A549 (cell line): ENCODE results near the gene TOM1L1. TPM values are rescaled to one million over a fixed set of nuclear protein-coding genes. Genes with fewer than 3 reads are reported as not detected.

Experiments used
- ATAC-seq, 2 experiments: fragments of 200-7000 bp in 1 of 2; fragments of >200 bp in 1 of 2; cut with Nextera tagmentation in 1 of 2; cut with Tn5 transposase in 1 of 2; 3 replicates each; pipeline versions ENCODE4 v1.8.0 to v1.9.1; 2018 to 2020; ENCODE audit warnings: mild to moderate bottlenecking in 1 of 2, moderate library complexity in 1 of 2
- CTCF ChIA-PET: fragments of 300-600 bp; sonication (Branson Sonifier 250); formaldehyde crosslinking; extraction: SDS; loops from one replicate; lab custom pipeline; 2021; ENCODE audit warnings: antibody characterized with exemption, inconsistent platforms; lab: Yijun Ruan, JAX
- POLR2A ChIA-PET: fragments of 350-600 bp; formaldehyde crosslinking; extraction: SDS; loops from one replicate; lab custom pipeline; 2021; ENCODE audit warnings: antibody characterized with exemption, inconsistent platforms; lab: Yijun Ruan, JAX
- DNase-seq, 2 experiments: peaks; one replicate each; pipeline versions ENCODE4 v3.0.0 to v3.0.0-alpha.2; 2011 to 2016; ENCODE audit warnings: low read depth in 1 of 2, low spot score in 1 of 2
- FAIRE-seq: peaks from 2 replicates; lab custom pipeline; 2011; peaks lifted over from hg19 to GRCh38; lab: Jason Lieb, UNC
- H3K27ac ChIP-seq, 2 experiments: fragments of >200 bp; sonication (Bioruptor Twin); formaldehyde crosslinking; 3 replicates each; pipeline ENCODE4 v1.5.1; 2016 to 2017
- H3K4me1 ChIP-seq: fragments of >200 bp; sonication (Bioruptor Twin); formaldehyde crosslinking; 3 replicates; pipeline ENCODE4 v1.6.1; 2016
- H3K4me2 ChIP-seq: fragments of >200 bp; sonication (Bioruptor Twin); formaldehyde crosslinking; 3 replicates; pipeline ENCODE4 v1.6.1; 2016
- H3K4me3 ChIP-seq: fragments of >200 bp; sonication (Bioruptor Twin); formaldehyde crosslinking; 3 replicates; pipeline ENCODE4 v1.5.1; 2016
- H3K9me3 ChIP-seq: fragments of >200 bp; sonication (Bioruptor Twin); formaldehyde crosslinking; 3 replicates; pipeline ENCODE4 v1.6.1; 2016
- CBX2 ChIP-seq: fragments of 200-600 bp; sonication (generic); IDR thresholded peaks from 2 replicates; pipeline ENCODE4 v1.6.1; 2016; ENCODE audit warnings: low read depth, mild to moderate bottlenecking, borderline replicate concordance
- CBX8 ChIP-seq: fragments of 200-600 bp; sonication (generic); IDR thresholded peaks from 2 replicates; pipeline ENCODE4 v1.6.1; 2016
- CEBPB ChIP-seq, 2 experiments: fragments of >200 bp in 1 of 2; sonication (Bioruptor Twin) in 1 of 2; formaldehyde crosslinking in 1 of 2; IDR thresholded peaks; 2 replicates each; pipeline ENCODE4 v1.6.1; 2012 to 2016
- CHD4 ChIP-seq: fragments of 200-600 bp; sonication (generic); IDR thresholded peaks from 2 replicates; pipeline ENCODE4 v1.6.1; 2016; ENCODE audit warnings: antibody characterized with exemption, mild to moderate bottlenecking, borderline replicate concordance
- FOXS1 ChIP-seq: fragments of 250-450 bp; sonication (Bioruptor Pico); IDR thresholded peaks from 2 replicates; pipeline ENCODE4 v1.5.0; 2020; ENCODE audit warnings: mild to moderate bottlenecking, moderate library complexity
- HDAC2 ChIP-seq: fragments of 200-600 bp; sonication (generic); IDR thresholded peaks from 2 replicates; pipeline ENCODE4 v1.6.1; 2016
- HEYL ChIP-seq: fragments of 250-450 bp; sonication (Bioruptor Pico); IDR thresholded peaks from 2 replicates; pipeline ENCODE4 v1.8.0; 2021; ENCODE audit warnings: mild to moderate bottlenecking, moderate library complexity
- HOXA7 ChIP-seq: fragments of 250-450 bp; sonication (Bioruptor Pico); IDR thresholded peaks from 2 replicates; pipeline ENCODE4 v1.5.0; 2020; ENCODE audit warnings: mild to moderate bottlenecking, moderate library complexity
- HOXB5 ChIP-seq: fragments of 250-450 bp; sonication (Bioruptor Pico); IDR thresholded peaks from 2 replicates; pipeline ENCODE4 v1.5.0; 2020; ENCODE audit warnings: mild to moderate bottlenecking, moderate library complexity
- JUN ChIP-seq, 2 experiments: fragments of >200 bp; sonication (Bioruptor Twin); formaldehyde crosslinking; IDR thresholded peaks; 2 replicates in 1 of 2; 3 replicates in 1 of 2; pipeline ENCODE4 v1.6.1; 2016 to 2017
- KDM1A ChIP-seq: fragments of 200-600 bp; sonication (generic); IDR thresholded peaks from 2 replicates; pipeline ENCODE4 v1.6.1; 2016; ENCODE audit warnings: low read depth, mild to moderate bottlenecking
- KDM5A ChIP-seq: fragments of 200-600 bp; sonication (generic); IDR thresholded peaks from 2 replicates; pipeline ENCODE4 v1.6.1; 2016; ENCODE audit warnings: antibody characterized with exemption, mild to moderate bottlenecking
- NFE2L2 ChIP-seq: fragments of 150-350 bp; conservative IDR thresholded peaks from 2 replicates; pipeline ENCODE4 v1.6.1; 2014; ENCODE audit warnings: low read length
- NR3C1 ChIP-seq: fragments of >200 bp; sonication (Bioruptor Twin); formaldehyde crosslinking; IDR thresholded peaks from 3 replicates; pipeline ENCODE4 v1.6.1; 2017
- POLR2AphosphoS2 ChIP-seq: conservative IDR thresholded peaks from 2 replicates; pipeline ENCODE4 v1.6.1; 2012; ENCODE audit warnings: low read length, improper control_type of control experiment, inconsistent platforms
- RFX5 ChIP-seq: fragments of 450-650 bp; IDR thresholded peaks from 2 replicates; pipeline ENCODE4 v1.7.1; 2014; ENCODE audit warnings: antibody characterized with exemption, mild to moderate bottlenecking, moderate library complexity
- ZFP36 ChIP-seq: fragments of 450-650 bp; IDR thresholded peaks from 2 replicates; pipeline ENCODE4 v1.6.1; 2014; ENCODE audit warnings: borderline replicate concordance; ENCODE audit not compliant: partially characterized antibody
- ZNF302 ChIP-seq: fragments of 250-450 bp; sonication (Bioruptor Pico); IDR thresholded peaks from 2 replicates; pipeline ENCODE4 v1.9.0; 2021; ENCODE audit warnings: inconsistent platforms, mild to moderate bottlenecking, moderate library complexity
- WGBS: methylation state at CpG from one replicate; pipeline ENCODE4 v1.1.6; 2017; ENCODE audit errors: missing lambda C conversion rate; 5-methylcytosine and 5-hydroxymethylcytosine counted together
- polyA plus RNA-seq, 4 experiments: library from polyadenylated mRNA; depleted of rRNA in 3 of 4; stranded (reverse); fragments of >200 nt; fragmentation: RNase III in 1 of 4; extraction: RNeasy Plus Mini Kit Qiagen cat#74134 plus additional on column Dnase treatment in 1 of 4; gene quantifications; 2 replicates in 3 of 4; 3 replicates in 1 of 4; pipeline ENCODE4 v1.2.3, GENCODE V29; 2011 to 2017
- TF ChIP-seq, protein P1 (sequence below): IDR thresholded peaks from 2 replicates; pipeline ENCODE4 v1.6.1; 2012
- TF ChIP-seq, protein P2 (sequence below): fragments of 450-650 bp; IDR thresholded peaks from 2 replicates; pipeline ENCODE4 v1.6.1; 2014; ENCODE audit warnings: antibody characterized with exemption
- TF ChIP-seq, protein P3 (sequence below): fragments of >200 bp; sonication (Bioruptor Twin); formaldehyde crosslinking; IDR thresholded peaks from 3 replicates; pipeline ENCODE4 v1.6.1; 2016
- TF ChIP-seq, protein P4 (sequence below): fragments of 250-450 bp; sonication (Bioruptor Pico); IDR thresholded peaks from 2 replicates; pipeline ENCODE4 v1.5.0; 2021; ENCODE audit warnings: mild to moderate bottlenecking, moderate library complexity, borderline replicate concordance
- TF ChIP-seq, protein P5 (sequence below): fragments of >200 bp; sonication (Bioruptor Twin); formaldehyde crosslinking; IDR thresholded peaks from 3 replicates; pipeline ENCODE4 v1.5.1; 2016
- TF ChIP-seq, protein P6 (sequence below): fragments of >200 bp; sonication (Bioruptor Twin); formaldehyde crosslinking; IDR thresholded peaks from 2 replicates; pipeline ENCODE4 v1.6.1; 2016
- TF ChIP-seq, protein P7 (sequence below): fragments of 150-350 bp; IDR thresholded peaks from 2 replicates; pipeline ENCODE4 v1.6.1; 2014; ENCODE audit warnings: low read depth, mild to moderate bottlenecking, low read length

TOM1L1 gene
- polyA plus RNA-seq, 2 of the 4 experiments (the other 2 are of a cell fraction) = 53.4 to 117 TPM

DNA sequence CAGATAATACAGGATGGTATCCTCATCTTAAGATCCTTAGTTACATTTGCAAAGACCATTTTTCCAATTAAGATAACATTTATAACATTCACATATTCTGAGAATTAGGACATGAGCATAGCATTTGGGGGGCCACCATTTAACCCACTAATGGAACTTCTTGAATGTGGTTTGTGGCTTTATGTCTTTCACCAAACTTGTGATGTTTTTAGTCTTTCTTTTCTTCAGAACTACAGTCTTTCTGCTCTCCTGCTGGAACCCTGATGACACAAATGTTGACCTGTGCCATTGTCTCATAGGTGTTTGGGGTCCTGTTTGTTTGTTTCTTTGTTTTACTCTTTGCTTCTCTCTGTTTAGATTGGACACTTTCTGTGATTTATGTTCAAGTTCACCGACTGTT, 44.6 kb downstream of the TOM1L1 start:
- WGBS = 67% methylated on average over 1 of the region's 1 CpG
- no peak for ATAC-seq
- peaks cover 5% of the 10 kb centered on the region for H3K4me1 ChIP-seq
- no peaks in the 10 kb centered on the region for H3K9me3 ChIP-seq
- H3K4me3 ChIP-seq = no peak overlapping the region
- no peak overlapping the region for H3K27ac ChIP-seq
- no peak for DNase-seq
- TF ChIP-seq FOXS1 (CRISPR knock-in tag) (no peak), CEBPB (IDR thresholded peaks at IDR 0.05) (no peak), CHD4 (no peak), HOXB5 (CRISPR knock-in tag) (no peak), HDAC2 (no peak), KDM5A (no peak), KDM1A (no peak), ZFP36 (no peak), ZNF302 (CRISPR knock-in tag) (no peak), NFE2L2 (no peak), HOXA7 (CRISPR knock-in tag) (no peak), JUN (IDR thresholded peaks at IDR 0.05) (no peak), CBX2 (no peak)
- TF ChIP-seq, protein P1, sequence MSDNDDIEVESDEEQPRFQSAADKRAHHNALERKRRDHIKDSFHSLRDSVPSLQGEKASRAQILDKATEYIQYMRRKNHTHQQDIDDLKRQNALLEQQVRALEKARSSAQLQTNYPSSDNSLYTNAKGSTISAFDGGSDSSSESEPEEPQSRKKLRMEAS = no peak
- TF ChIP-seq, protein P2, sequence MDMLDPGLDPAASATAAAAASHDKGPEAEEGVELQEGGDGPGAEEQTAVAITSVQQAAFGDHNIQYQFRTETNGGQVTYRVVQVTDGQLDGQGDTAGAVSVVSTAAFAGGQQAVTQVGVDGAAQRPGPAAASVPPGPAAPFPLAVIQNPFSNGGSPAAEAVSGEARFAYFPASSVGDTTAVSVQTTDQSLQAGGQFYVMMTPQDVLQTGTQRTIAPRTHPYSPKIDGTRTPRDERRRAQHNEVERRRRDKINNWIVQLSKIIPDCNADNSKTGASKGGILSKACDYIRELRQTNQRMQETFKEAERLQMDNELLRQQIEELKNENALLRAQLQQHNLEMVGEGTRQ = no peak
- TF ChIP-seq, protein P3, sequence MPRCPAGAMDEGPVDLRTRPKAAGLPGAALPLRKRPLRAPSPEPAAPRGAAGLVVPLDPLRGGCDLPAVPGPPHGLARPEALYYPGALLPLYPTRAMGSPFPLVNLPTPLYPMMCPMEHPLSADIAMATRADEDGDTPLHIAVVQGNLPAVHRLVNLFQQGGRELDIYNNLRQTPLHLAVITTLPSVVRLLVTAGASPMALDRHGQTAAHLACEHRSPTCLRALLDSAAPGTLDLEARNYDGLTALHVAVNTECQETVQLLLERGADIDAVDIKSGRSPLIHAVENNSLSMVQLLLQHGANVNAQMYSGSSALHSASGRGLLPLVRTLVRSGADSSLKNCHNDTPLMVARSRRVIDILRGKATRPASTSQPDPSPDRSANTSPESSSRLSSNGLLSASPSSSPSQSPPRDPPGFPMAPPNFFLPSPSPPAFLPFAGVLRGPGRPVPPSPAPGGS = no peak
- no peak for FAIRE-seq
- POLR2A ChIA-PET = no interaction called here
- CTCF ChIA-PET = no interaction called here
- H3K4me2 ChIP-seq = no peak overlapping the region

DNA sequence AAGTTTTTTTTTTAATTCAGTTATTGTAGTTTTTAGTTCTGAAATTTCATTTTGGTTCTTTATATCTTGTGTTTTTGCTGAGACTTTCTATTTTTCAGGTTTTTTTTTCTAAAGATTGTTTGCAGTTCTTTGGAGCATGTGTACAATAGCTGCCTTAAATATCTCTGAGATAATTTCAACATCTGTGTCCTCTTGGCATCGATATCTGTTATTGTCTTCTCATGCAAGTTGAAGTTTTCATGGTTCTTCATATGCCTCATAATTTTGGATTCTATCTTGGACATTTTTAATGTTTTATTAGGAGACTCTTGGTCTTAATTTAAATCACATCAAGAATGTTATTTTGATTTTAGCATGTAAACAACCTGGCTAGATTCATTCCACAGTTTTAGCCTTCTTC, 45.0 kb downstream of the TOM1L1 start:
- TF ChIP-seq CBX8 (no peak), RFX5 (no peak), POLR2AphosphoS2 (no peak), NR3C1 (no peak), KDM1A (no peak), CBX2 (no peak), HOXB5 (CRISPR knock-in tag) (no peak), HEYL (CRISPR knock-in tag) (no peak)
- TF ChIP-seq, protein P4, sequence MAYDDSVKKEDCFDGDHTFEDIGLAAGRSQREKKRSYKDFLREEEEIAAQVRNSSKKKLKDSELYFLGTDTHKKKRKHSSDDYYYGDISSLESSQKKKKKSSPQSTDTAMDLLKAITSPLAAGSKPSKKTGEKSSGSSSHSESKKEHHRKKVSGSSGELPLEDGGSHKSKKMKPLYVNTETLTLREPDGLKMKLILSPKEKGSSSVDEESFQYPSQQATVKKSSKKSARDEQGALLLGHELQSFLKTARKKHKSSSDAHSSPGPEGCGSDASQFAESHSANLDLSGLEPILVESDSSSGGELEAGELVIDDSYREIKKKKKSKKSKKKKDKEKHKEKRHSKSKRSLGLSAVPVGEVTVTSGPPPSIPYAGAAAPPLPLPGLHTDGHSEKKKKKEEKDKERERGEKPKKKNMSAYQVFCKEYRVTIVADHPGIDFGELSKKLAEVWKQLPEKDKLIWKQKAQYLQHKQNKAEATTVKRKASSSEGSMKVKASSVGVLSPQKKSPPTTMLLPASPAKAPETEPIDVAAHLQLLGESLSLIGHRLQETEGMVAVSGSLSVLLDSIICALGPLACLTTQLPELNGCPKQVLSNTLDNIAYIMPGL (CRISPR knock-in tag) = no peak
- TF ChIP-seq, protein P5, sequence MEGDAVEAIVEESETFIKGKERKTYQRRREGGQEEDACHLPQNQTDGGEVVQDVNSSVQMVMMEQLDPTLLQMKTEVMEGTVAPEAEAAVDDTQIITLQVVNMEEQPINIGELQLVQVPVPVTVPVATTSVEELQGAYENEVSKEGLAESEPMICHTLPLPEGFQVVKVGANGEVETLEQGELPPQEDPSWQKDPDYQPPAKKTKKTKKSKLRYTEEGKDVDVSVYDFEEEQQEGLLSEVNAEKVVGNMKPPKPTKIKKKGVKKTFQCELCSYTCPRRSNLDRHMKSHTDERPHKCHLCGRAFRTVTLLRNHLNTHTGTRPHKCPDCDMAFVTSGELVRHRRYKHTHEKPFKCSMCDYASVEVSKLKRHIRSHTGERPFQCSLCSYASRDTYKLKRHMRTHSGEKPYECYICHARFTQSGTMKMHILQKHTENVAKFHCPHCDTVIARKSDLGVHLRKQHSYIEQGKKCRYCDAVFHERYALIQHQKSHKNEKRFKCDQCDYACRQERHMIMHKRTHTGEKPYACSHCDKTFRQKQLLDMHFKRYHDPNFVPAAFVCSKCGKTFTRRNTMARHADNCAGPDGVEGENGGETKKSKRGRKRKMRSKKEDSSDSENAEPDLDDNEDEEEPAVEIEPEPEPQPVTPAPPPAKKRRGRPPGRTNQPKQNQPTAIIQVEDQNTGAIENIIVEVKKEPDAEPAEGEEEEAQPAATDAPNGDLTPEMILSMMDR = no peak
- TF ChIP-seq, protein P6, sequence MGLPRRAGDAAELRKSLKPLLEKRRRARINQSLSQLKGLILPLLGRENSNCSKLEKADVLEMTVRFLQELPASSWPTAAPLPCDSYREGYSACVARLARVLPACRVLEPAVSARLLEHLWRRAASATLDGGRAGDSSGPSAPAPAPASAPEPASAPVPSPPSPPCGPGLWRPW = no peak
- TF ChIP-seq, protein P7, sequence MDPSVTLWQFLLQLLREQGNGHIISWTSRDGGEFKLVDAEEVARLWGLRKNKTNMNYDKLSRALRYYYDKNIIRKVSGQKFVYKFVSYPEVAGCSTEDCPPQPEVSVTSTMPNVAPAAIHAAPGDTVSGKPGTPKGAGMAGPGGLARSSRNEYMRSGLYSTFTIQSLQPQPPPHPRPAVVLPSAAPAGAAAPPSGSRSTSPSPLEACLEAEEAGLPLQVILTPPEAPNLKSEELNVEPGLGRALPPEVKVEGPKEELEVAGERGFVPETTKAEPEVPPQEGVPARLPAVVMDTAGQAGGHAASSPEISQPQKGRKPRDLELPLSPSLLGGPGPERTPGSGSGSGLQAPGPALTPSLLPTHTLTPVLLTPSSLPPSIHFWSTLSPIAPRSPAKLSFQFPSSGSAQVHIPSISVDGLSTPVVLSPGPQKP = no peak

More for the DNA sequence above, 45.0 kb downstream of the TOM1L1 start:
- ATAC-seq (no peak), FAIRE-seq (no peak), DNase-seq (no peak)
- no peak overlapping the region for H3K27ac ChIP-seq
- WGBS = 85% methylated on average over 1 of the region's 1 CpG
- ChIA-PET CTCF (no interaction called here), POLR2A (no interaction called here)
- H3K4me3 ChIP-seq = no peak overlapping the region
- H3K4me2 ChIP-seq = no peak overlapping the region
- H3K9me3 ChIP-seq = no peaks in the 10 kb centered on the region
- H3K4me1 ChIP-seq = peaks cover 5% of the 10 kb centered on the region
